ENCODE results near the gene GIPC2. TPM values are rescaled to one million over a fixed set of nuclear protein-coding genes. Genes with fewer than 3 reads are reported as not detected.
A peak's percentile ranks its signal among the peaks of the same experiment; 100 is the strongest.

Gene GIPC2
- total and polyA plus RNA-seq, 2 donors (not counting 1 experiment from before 2014, with no cell fraction given) = 0.50 to 0.56 TPM

GRCh38 chr1:78007677-78008341, 38.0 kb upstream of the GIPC2 start:
- Histone ChIP-seq H3K79me2 (ENCODE audit: control insufficient read depth, insufficient read depth, low read length) (peaks cover 68% of the 10 kb centered on the region), H2AFZ (ENCODE audit: low read length) (no peak overlapping the region), H3K9ac (ENCODE audit: insufficient read depth, low read length) (no peak overlapping the region), H3K27me3 (ENCODE audit: control insufficient read depth, insufficient read depth, low read length) (no peaks in the 10 kb centered on the region), H3K4me3 (replicated peaks in 1 of 4; ENCODE audit: control extremely low read depth in 1 of 4, insufficient read depth in 1 of 4, low read depth in 3 of 4, low read length in 4 of 4) (peak overlapping the region; percentile 43 to 99 (median 74)), H4K20me1 (ENCODE audit: control insufficient read depth, extremely low read depth, insufficient read depth, low read length) (no peaks in the 10 kb centered on the region), H3K4me1 (ENCODE audit: control insufficient read depth, extremely low read depth, insufficient read depth, low read length) (peaks cover 4% of the 10 kb centered on the region), H3K27ac (ENCODE audit: insufficient read depth, low read length) (no peak overlapping the region), H3K36me3 (ENCODE audit: control insufficient read depth, insufficient read depth, low read length) (no peaks in the 10 kb centered on the region), H3K9me3 (ENCODE audit: control insufficient read depth, insufficient read depth, low read depth, low read length) (no peaks in the 10 kb centered on the region), H3K4me2 (ENCODE audit: extremely low read depth, insufficient read depth, low read length) (peak overlapping the region; percentile 75)
- no peak for TF ChIP-seq EZH2 (IDR thresholded peaks at IDR 0.05; ENCODE audit: low read length, missing control alignments)
- TF ChIP-seq CTCF (conservative IDR thresholded peaks at IDR 0.05 in 1 of 2, IDR thresholded peaks at IDR 0.05 in 1 of 2; ENCODE audit: low read depth in 1 of 2, low read length in 2 of 2) = no peak
- no peak for DNase-seq (ENCODE audit: low read depth in 2 of 2)

GRCh38 chr1:78009276-78009675, 36.5 kb upstream of the GIPC2 start:
- TF ChIP-seq EZH2 (IDR thresholded peaks at IDR 0.05; ENCODE audit: low read length, missing control alignments) = no peak
- TF ChIP-seq CTCF (conservative IDR thresholded peaks at IDR 0.05 in 1 of 2, IDR thresholded peaks at IDR 0.05 in 1 of 2; ENCODE audit: low read depth in 1 of 2, low read length in 2 of 2) = no peak
- peaks cover 78% of the 10 kb centered on the region for H3K79me2 ChIP-seq (ENCODE audit: control insufficient read depth, insufficient read depth, low read length)
- no peak overlapping the region for H3K9ac ChIP-seq (ENCODE audit: insufficient read depth, low read length)
- peak overlapping the region in 3 of 4 experiments; percentile 68 to 99 (median 80) for H3K4me3 ChIP-seq (replicated peaks in 1 of 4; ENCODE audit: control extremely low read depth in 1 of 4, insufficient read depth in 1 of 4, low read depth in 3 of 4, low read length in 4 of 4)
- H3K9me3 ChIP-seq (ENCODE audit: control insufficient read depth, insufficient read depth, low read depth, low read length) = no peaks in the 10 kb centered on the region
- H3K36me3 ChIP-seq (ENCODE audit: control insufficient read depth, insufficient read depth, low read length) = no peaks in the 10 kb centered on the region
- H2AFZ ChIP-seq (ENCODE audit: low read length) = no peak overlapping the region
- H3K27ac ChIP-seq (ENCODE audit: insufficient read depth, low read length) = no peak overlapping the region
- no peaks in the 10 kb centered on the region for H4K20me1 ChIP-seq (ENCODE audit: control insufficient read depth, extremely low read depth, insufficient read depth, low read length)
- H3K27me3 ChIP-seq (ENCODE audit: control insufficient read depth, insufficient read depth, low read length) = no peaks in the 10 kb centered on the region
- peak overlapping the region; percentile 81 for H3K4me2 ChIP-seq (ENCODE audit: extremely low read depth, insufficient read depth, low read length)
- DNase-seq (ENCODE audit: low read depth in 2 of 2) = no peak
- H3K4me1 ChIP-seq (ENCODE audit: control insufficient read depth, extremely low read depth, insufficient read depth, low read length) = peaks cover 4% of the 10 kb centered on the region

- Histone ChIP-seq H3K4me2 (ENCODE audit: extremely low read depth, insufficient read depth, low read length) (peak overlapping the region; percentile 81), H3K27ac (ENCODE audit: insufficient read depth, low read length) (no peak overlapping the region), H3K9ac (ENCODE audit: insufficient read depth, low read length) (no peak overlapping the region), H3K9me3 (ENCODE audit: control insufficient read depth, insufficient read depth, low read depth, low read length) (no peaks in the 10 kb centered on the region), H3K36me3 (ENCODE audit: control insufficient read depth, insufficient read depth, low read length) (no peaks in the 10 kb centered on the region), H3K4me1 (ENCODE audit: control insufficient read depth, extremely low read depth, insufficient read depth, low read length) (peaks cover 4% of the 10 kb centered on the region), H4K20me1 (ENCODE audit: control insufficient read depth, extremely low read depth, insufficient read depth, low read length) (no peaks in the 10 kb centered on the region), H3K27me3 (ENCODE audit: control insufficient read depth, insufficient read depth, low read length) (no peaks in the 10 kb centered on the region), H3K4me3 (replicated peaks in 1 of 4; ENCODE audit: control extremely low read depth in 1 of 4, insufficient read depth in 1 of 4, low read depth in 3 of 4, low read length in 4 of 4) (peak overlapping the region; percentile 6 to 99 (median 44)), H3K79me2 (ENCODE audit: control insufficient read depth, insufficient read depth, low read length) (peaks cover 83% of the 10 kb centered on the region), H2AFZ (ENCODE audit: low read length) (no peak overlapping the region)
- peak in 1 of 2 donors; percentile 90 for DNase-seq (ENCODE audit: low read depth in 2 of 2)
- no peak for TF ChIP-seq CTCF (conservative IDR thresholded peaks at IDR 0.05 in 1 of 2, IDR thresholded peaks at IDR 0.05 in 1 of 2; ENCODE audit: low read depth in 1 of 2, low read length in 2 of 2)
- TF ChIP-seq EZH2 (IDR thresholded peaks at IDR 0.05; ENCODE audit: low read length, missing control alignments) = no peak
These were observed 35.9 kb upstream of the GIPC2 start for GRCh38 chr1:78009836-78010235.

All from fibroblast of lung (primary cell).